IMR-90 (cell line): ENCODE results near the gene HOXB2. TPM values are rescaled to one million over a fixed set of nuclear protein-coding genes. Genes with fewer than 3 reads are reported as not detected.

Experiments
- ATAC-seq: fragments of 200-7000 bp; cut with Tn5 transposase; 2 replicates; pipeline ENCODE4 v1.9.1; 2020; ENCODE audit warnings: low read depth, mild to moderate bottlenecking, moderate library complexity
- BruUV-seq: library from RNA; stranded (reverse); fragments of 400-500 nt; replicated peaks from 2 replicates; lab custom pipeline; 2021; lab: Mats Ljungman, UMichigan
- CTCF ChIA-PET: fragments of 300-600 bp; formaldehyde crosslinking; extraction: SDS; loops from one replicate; lab custom pipeline; 2021; ENCODE audit warnings: antibody characterized with exemption; lab: Yijun Ruan, JAX
- POLR2A ChIA-PET: fragments of 300-600 bp; sonication (Branson Sonifier 250); formaldehyde crosslinking; loops from one replicate; lab custom pipeline; 2022; ENCODE audit warnings: antibody characterized with exemption; ENCODE audit not compliant: unreplicated experiment; lab: Charles Lee
- DNase-seq: peaks from one replicate; pipeline ENCODE4 v3.0.0; 2013
- H2AFZ ChIP-seq: replicated peaks from 2 replicates; pipeline ENCODE3; 2013; ENCODE audit warnings: low read length, mild to moderate bottlenecking; ENCODE audit not compliant: poor library complexity
- H2AK5ac ChIP-seq: 2 replicates; pipeline ENCODE4 v1.6.1; 2013; ENCODE audit warnings: low read depth, low read length, inconsistent platforms
- H2AK9ac ChIP-seq: replicated peaks from 2 replicates; pipeline ENCODE3; 2013; ENCODE audit warnings: mild to moderate bottlenecking, low read depth, low read length, moderate library complexity; ENCODE audit not compliant: poor library complexity
- H2BK120ac ChIP-seq: 2 replicates; pipeline ENCODE4 v1.6.1; 2013; ENCODE audit warnings: low read depth, low read length, inconsistent platforms
- H2BK15ac ChIP-seq: 3 replicates; pipeline ENCODE4 v1.6.1; 2013; ENCODE audit warnings: low read depth, low read length, inconsistent platforms
- H2BK20ac ChIP-seq: 2 replicates; pipeline ENCODE4 v1.6.1; 2013; ENCODE audit warnings: low read depth, mild to moderate bottlenecking, inconsistent platforms, low read length, moderate library complexity
- H2BK5ac ChIP-seq: 2 replicates; pipeline ENCODE4 v1.6.1; 2013; ENCODE audit warnings: mild to moderate bottlenecking, low read depth, low read length, inconsistent platforms; ENCODE audit not compliant: poor library complexity, severe bottlenecking
- H3K14ac ChIP-seq: replicated peaks from 2 replicates; pipeline ENCODE4 v1.6.1; 2013; ENCODE audit warnings: low read depth, low read length, inconsistent platforms
- H3K18ac ChIP-seq: 2 replicates; pipeline ENCODE4 v1.6.1; 2013; ENCODE audit warnings: low read depth, low read length, control low read depth
- H3K23ac ChIP-seq: 2 replicates; pipeline ENCODE4 v1.6.1; 2013; ENCODE audit warnings: low read depth, low read length, inconsistent platforms
- H3K27ac ChIP-seq: 2 replicates; pipeline ENCODE4 v1.5.1; 2013; ENCODE audit warnings: mild to moderate bottlenecking, control low read depth, low read length; ENCODE audit not compliant: insufficient read depth
- H3K27me3 ChIP-seq: 2 replicates; pipeline ENCODE4 v1.6.1; 2013; ENCODE audit warnings: low read length; ENCODE audit not compliant: control insufficient read depth, insufficient read depth
- H3K36me3 ChIP-seq: 2 replicates; pipeline ENCODE4 v1.6.1; 2013; ENCODE audit warnings: low read length, mixed read lengths; ENCODE audit not compliant: control insufficient read depth, insufficient read depth
- H3K4ac ChIP-seq: 2 replicates; pipeline ENCODE4 v1.6.1; 2013; ENCODE audit warnings: low read depth, low read length, inconsistent platforms
- H3K4me1 ChIP-seq: 2 replicates; pipeline ENCODE4 v1.6.1; 2013; ENCODE audit warnings: low read length, mixed read lengths; ENCODE audit not compliant: control insufficient read depth, insufficient read depth
- H3K4me2 ChIP-seq: 2 replicates; pipeline ENCODE4 v1.6.1; 2013; ENCODE audit warnings: low read depth, mild to moderate bottlenecking, control low read depth, low read length, moderate library complexity
- H3K4me3 ChIP-seq: 2 replicates; pipeline ENCODE4 v1.5.1; 2013; ENCODE audit warnings: low read depth, mild to moderate bottlenecking, control low read depth, low read length, moderate library complexity; ENCODE audit not compliant: insufficient read depth
- H3K56ac ChIP-seq: 2 replicates; pipeline ENCODE4 v1.6.1; 2013; ENCODE audit warnings: low read length, inconsistent platforms; ENCODE audit not compliant: insufficient read depth; ENCODE audit errors: extremely low read depth
- H3K79me1 ChIP-seq, 2 experiments: 2 replicates each; pipeline ENCODE4 v1.6.1; 2013; ENCODE audit warnings: low read length in 2 of 2, inconsistent platforms in 1 of 2, low read depth in 1 of 2
- H3K9ac ChIP-seq: 2 replicates; pipeline ENCODE4 v1.6.1; 2013; ENCODE audit warnings: low read depth, low read length, control low read depth
- H3K9me1 ChIP-seq: 2 replicates; pipeline ENCODE4 v1.6.1; 2013; ENCODE audit warnings: low read length, inconsistent platforms; ENCODE audit not compliant: insufficient read depth
- H3K9me3 ChIP-seq: 2 replicates; pipeline ENCODE4 v1.6.1; 2013; ENCODE audit warnings: low read length; ENCODE audit not compliant: control insufficient read depth, insufficient read depth
- H4K20me1 ChIP-seq: 2 replicates; pipeline ENCODE4 v1.6.1; 2013; ENCODE audit warnings: low read length, inconsistent platforms; ENCODE audit not compliant: insufficient read depth
- H4K5ac ChIP-seq: 2 replicates; pipeline ENCODE4 v1.6.1; 2013; ENCODE audit warnings: mild to moderate bottlenecking, low read depth, low read length, control low read depth
- H4K8ac ChIP-seq, 2 experiments: 2 replicates each; pipeline ENCODE4 v1.6.1; 2013; ENCODE audit warnings: low read depth in 2 of 2, low read length in 2 of 2, control low read depth in 1 of 2, inconsistent platforms in 1 of 2
- H4K91ac ChIP-seq: 2 replicates; pipeline ENCODE4 v1.6.1; 2013; ENCODE audit warnings: low read depth, low read length, inconsistent platforms; ENCODE audit not compliant: insufficient read depth
- BHLHE40 ChIP-seq: fragments of 150-350 bp; IDR thresholded peaks from 2 replicates; pipeline ENCODE4 v1.6.1; 2016; ENCODE audit warnings: mild to moderate bottlenecking, low read depth, low read length
- CEBPB ChIP-seq: IDR thresholded peaks from 2 replicates; pipeline ENCODE4 v1.6.1; 2012; ENCODE audit warnings: low read depth, low read length, improper control_type of control experiment
- CHD1 ChIP-seq: IDR thresholded peaks from 2 replicates; pipeline ENCODE4 v1.6.1; 2012; ENCODE audit warnings: low read depth, low read length, improper control_type of control experiment
- FOS ChIP-seq: fragments of 150-350 bp; IDR thresholded peaks from 2 replicates; pipeline ENCODE4 v1.6.1; 2016; ENCODE audit warnings: low read depth, low read length
- MXI1 ChIP-seq: IDR thresholded peaks from 2 replicates; pipeline ENCODE4 v1.6.1; 2012; ENCODE audit warnings: low read depth, mild to moderate bottlenecking, low read length, moderate library complexity, borderline replicate concordance
- NFE2L2 ChIP-seq: fragments of 150-350 bp; IDR thresholded peaks from 2 replicates; pipeline ENCODE4 v1.6.1; 2016; ENCODE audit warnings: low read depth, mild to moderate bottlenecking, low read length
- POLR2A ChIP-seq: IDR thresholded peaks from 2 replicates; pipeline ENCODE4 v1.6.1; 2012; ENCODE audit warnings: mild to moderate bottlenecking, low read depth, low read length
- RCOR1 ChIP-seq: IDR thresholded peaks from 2 replicates; pipeline ENCODE4 v1.6.1; 2012; ENCODE audit warnings: mild to moderate bottlenecking, low read length, improper control_type of control experiment; ENCODE audit not compliant: insufficient replicate concordance
- RFX5 ChIP-seq: IDR thresholded peaks from 2 replicates; pipeline ENCODE4 v1.8.0; 2012; ENCODE audit warnings: low read depth, mild to moderate bottlenecking, low read length, moderate library complexity
- SMC3 ChIP-seq: fragments of 150-350 bp; IDR thresholded peaks from 2 replicates; pipeline ENCODE4 v1.6.1; 2016; ENCODE audit warnings: low read depth, mild to moderate bottlenecking, antibody characterized with exemption, low read length, moderate library complexity
- WGBS, 2 experiments: methylation state at CpG; one replicate each; pipeline versions ENCODE4 v1.1.5 to v1.1.7; 2013; ENCODE audit warnings: missing lambda C conversion rate in 2 of 2; ENCODE audit not compliant: insufficient read length in 1 of 2; ENCODE audit errors: extremely low coverage in 2 of 2; 5-methylcytosine and 5-hydroxymethylcytosine counted together
- dilution Hi-C: fragments of 300-500 bp; cut with HindIII; formaldehyde crosslinking; loops from one replicate; pipeline ENCODE4 v1.14.3; 2018; ENCODE audit warnings: low sequenced_read_pairs; ENCODE audit not compliant: unreplicated experiment
- in situ Hi-C: fragments of 300-500 bp; cut with MboI; formaldehyde crosslinking; loops from 3 replicates; pipeline ENCODE4 v1.14.3; 2019; ENCODE audit warnings: low sequenced_read_pairs, inconsistent platforms, mixed read lengths
- intact Hi-C: fragments of 100-400 bp; cut with micrococcal nuclease; formaldehyde crosslinking; loops from 2 replicates; pipeline ENCODE4 v1.10.0; 2022
- polyA plus RNA-seq, 3 experiments: library from polyadenylated mRNA; depleted of rRNA; stranded (reverse); fragments of >200 nt; gene quantifications; 2 replicates each; pipeline ENCODE4 v1.2.3, GENCODE V29; 2012; ENCODE audit warnings: low replicate concordance in 1 of 3
- total RNA-seq: library from RNA; depleted of rRNA; stranded (reverse); fragments of >200 nt; gene quantifications from 2 replicates; pipeline ENCODE4 v1.2.3, GENCODE V29; 2012
- TF ChIP-seq, protein P1 (sequence below): fragments of 150-350 bp; IDR thresholded peaks from 2 replicates; pipeline ENCODE4 v1.6.1; 2017; ENCODE audit warnings: mild to moderate bottlenecking, antibody characterized with exemption, low read length, low read depth
- TF ChIP-seq, protein P2 (sequence below): conservative IDR thresholded peaks from 2 replicates; pipeline ENCODE4 v1.5.1; 2012; ENCODE audit warnings: mild to moderate bottlenecking, low read depth, low read length, improper control_type of control experiment
- TF ChIP-seq, protein P3 (sequence below): fragments of 150-350 bp; IDR thresholded peaks from 2 replicates; pipeline ENCODE4 v1.6.1; 2016; ENCODE audit warnings: low read depth, mild to moderate bottlenecking, low read length, moderate library complexity, borderline replicate concordance

Gene HOXB2
- total and polyA plus RNA-seq, 2 of the 4 experiments (the other 2 are of a cell fraction), result 2.7 to 29.9 TPM

DNA sequence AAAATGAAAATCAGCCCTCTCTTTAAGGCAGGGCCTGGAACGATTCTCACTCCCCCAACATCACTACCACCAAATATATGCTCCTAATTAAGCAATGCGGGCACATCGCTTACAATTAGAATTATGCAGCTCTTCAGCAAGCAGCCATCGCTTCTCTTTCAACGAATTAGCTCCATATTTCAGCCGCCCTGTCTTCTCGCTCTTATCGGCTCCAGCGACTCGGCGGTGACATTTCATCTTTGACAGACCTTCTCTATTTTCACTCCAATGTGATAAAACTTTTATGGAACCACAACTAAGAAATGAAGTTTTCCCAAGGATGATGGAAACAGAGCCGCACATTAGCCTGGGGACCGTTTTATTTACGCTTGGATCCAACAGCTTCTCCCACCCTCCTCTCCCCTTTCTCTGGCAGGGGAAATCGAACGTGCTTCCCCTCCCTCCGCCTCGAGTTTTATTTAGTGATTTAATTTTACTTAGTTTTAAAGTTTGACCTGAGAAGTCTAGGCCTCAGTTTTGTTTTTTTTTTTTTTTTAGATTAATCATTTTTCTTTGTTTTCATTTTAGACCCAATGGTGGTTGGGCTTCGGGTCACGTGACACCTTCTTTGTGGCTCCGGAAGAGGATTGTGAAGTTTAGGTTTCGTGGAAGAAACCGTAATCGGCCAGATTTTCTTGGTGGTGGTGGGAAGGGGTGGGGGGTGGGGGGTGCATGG lies 3.1 kb upstream of the HOXB2 start:
- Histone ChIP-seq H3K9me1 (peaks cover 3% of the 10 kb centered on the region; the same call in 1 of the 2 replicates), H4K91ac (peak overlapping the region; percentile 94), H3K18ac (peak overlapping the region; percentile 95), H3K27me3 (no peaks in the 10 kb centered on the region), H2AFZ (peak overlapping the region; percentile 54), H3K4ac (peak overlapping the region; percentile 98), H3K4me3 (peak overlapping the region; percentile 8; the same call in 1 of the 2 replicates), H2AK9ac (peak overlapping the region; percentile 85), H4K8ac (peak overlapping the region; percentile 77 to 80), H4K5ac (peak overlapping the region; percentile 90), H3K27ac (peak overlapping the region; percentile 98), H3K14ac (peak overlapping the region; percentile 98), H3K9me3 (no peaks in the 10 kb centered on the region), H2BK20ac (peak overlapping the region; percentile 35), H3K4me1 (peaks cover 40% of the 10 kb centered on the region), H4K20me1 (no peaks in the 10 kb centered on the region), H3K9ac (peak overlapping the region; percentile 94), H3K36me3 (peaks cover 29% of the 10 kb centered on the region), H3K79me1 (peaks cover 4 to 25% of the 10 kb centered on the region in 2 experiments; a peak in 2 of 4 replicates), H2BK15ac (peak overlapping the region; percentile 75; the same call in 1 of the 3 replicates), H3K56ac (peak overlapping the region; percentile 93), H3K4me2 (peak overlapping the region; percentile 84), H2AK5ac (peak overlapping the region; percentile 81), H2BK5ac (peak overlapping the region; percentile 96), H3K23ac (peak overlapping the region; percentile 100), H2BK120ac (peak overlapping the region; percentile 87)
- in situ Hi-C loops, result loop anchor here (10.0 kb wide), 1 partner anchor 193 kb away; no protein-coding TSS in a partner anchor
- intact Hi-C loops, result no loop called here
- BruUV-seq, result no TSS peak
- dilution Hi-C loops, result no loop called here
- WGBS, 2 experiments, result 11% methylated on average over 11 of the region's 24 CpGs; no CpG with 5 or more reads in 1 of the 2 experiments
- ChIA-PET POLR2A (interaction anchor here (0.6 to 1.7 kb wide), 8 partner anchors 7 to 213 kb away, joined by 3 to 4 read pairs (median 4); partner anchors contain the start of gene HOXB4), CTCF (interaction anchor here (0.6 kb wide), 1 partner anchor 13 kb away, joined by 4 read pairs; no protein-coding TSS in a partner anchor)
- no peak for TF ChIP-seq RFX5
- TF ChIP-seq POLR2A, result no peak
- TF ChIP-seq SMC3, result no peak
- TF ChIP-seq, protein P1, sequence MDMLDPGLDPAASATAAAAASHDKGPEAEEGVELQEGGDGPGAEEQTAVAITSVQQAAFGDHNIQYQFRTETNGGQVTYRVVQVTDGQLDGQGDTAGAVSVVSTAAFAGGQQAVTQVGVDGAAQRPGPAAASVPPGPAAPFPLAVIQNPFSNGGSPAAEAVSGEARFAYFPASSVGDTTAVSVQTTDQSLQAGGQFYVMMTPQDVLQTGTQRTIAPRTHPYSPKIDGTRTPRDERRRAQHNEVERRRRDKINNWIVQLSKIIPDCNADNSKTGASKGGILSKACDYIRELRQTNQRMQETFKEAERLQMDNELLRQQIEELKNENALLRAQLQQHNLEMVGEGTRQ, result peak; percentile 93
- TF ChIP-seq, protein P2, sequence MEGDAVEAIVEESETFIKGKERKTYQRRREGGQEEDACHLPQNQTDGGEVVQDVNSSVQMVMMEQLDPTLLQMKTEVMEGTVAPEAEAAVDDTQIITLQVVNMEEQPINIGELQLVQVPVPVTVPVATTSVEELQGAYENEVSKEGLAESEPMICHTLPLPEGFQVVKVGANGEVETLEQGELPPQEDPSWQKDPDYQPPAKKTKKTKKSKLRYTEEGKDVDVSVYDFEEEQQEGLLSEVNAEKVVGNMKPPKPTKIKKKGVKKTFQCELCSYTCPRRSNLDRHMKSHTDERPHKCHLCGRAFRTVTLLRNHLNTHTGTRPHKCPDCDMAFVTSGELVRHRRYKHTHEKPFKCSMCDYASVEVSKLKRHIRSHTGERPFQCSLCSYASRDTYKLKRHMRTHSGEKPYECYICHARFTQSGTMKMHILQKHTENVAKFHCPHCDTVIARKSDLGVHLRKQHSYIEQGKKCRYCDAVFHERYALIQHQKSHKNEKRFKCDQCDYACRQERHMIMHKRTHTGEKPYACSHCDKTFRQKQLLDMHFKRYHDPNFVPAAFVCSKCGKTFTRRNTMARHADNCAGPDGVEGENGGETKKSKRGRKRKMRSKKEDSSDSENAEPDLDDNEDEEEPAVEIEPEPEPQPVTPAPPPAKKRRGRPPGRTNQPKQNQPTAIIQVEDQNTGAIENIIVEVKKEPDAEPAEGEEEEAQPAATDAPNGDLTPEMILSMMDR, result no peak
- TF ChIP-seq, protein P3, sequence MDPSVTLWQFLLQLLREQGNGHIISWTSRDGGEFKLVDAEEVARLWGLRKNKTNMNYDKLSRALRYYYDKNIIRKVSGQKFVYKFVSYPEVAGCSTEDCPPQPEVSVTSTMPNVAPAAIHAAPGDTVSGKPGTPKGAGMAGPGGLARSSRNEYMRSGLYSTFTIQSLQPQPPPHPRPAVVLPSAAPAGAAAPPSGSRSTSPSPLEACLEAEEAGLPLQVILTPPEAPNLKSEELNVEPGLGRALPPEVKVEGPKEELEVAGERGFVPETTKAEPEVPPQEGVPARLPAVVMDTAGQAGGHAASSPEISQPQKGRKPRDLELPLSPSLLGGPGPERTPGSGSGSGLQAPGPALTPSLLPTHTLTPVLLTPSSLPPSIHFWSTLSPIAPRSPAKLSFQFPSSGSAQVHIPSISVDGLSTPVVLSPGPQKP, result no peak
- peak; percentile 70 for TF ChIP-seq BHLHE40
- no peak for TF ChIP-seq MXI1
- TF ChIP-seq RCOR1, result no peak
- no peak for TF ChIP-seq CHD1
- no peak for TF ChIP-seq CEBPB
- TF ChIP-seq FOS, result no peak
- no peak for TF ChIP-seq NFE2L2
- peak; percentile 88 for DNase-seq
- no peak for ATAC-seq
